Endometrial microvascular endothelial cells (primary cell): Measurements from ENCODE around the gene GMPS. TPM values are rescaled to one million over a fixed set of nuclear protein-coding genes. Genes with fewer than 3 reads are reported as not detected.
"Not testable (repeated sequence)": the region's sequence is repeated elsewhere in the genome, so short reads cannot be mapped to it uniquely, and the experiment has no call there.

Experiments used
- in situ Hi-C: cut with HindIII; loops from 2 replicates; pipeline ENCODE4 v1.10.0; 2017; ENCODE audit warnings: low sequenced_read_pairs, low pct_unique_long_range_greater_than_20kb; ENCODE audit errors: inconsistent ontology term
- total RNA-seq: library from RNA; depleted of rRNA; stranded (reverse); fragments of >200 nt; gene quantifications from one replicate; pipeline ENCODE4 v1.2.3, GENCODE V29; 2015; ENCODE audit errors: inconsistent ontology term

GMPS gene
- total RNA-seq, result 60.0 TPM

GRCh38 chr3:155870133-155870944 is at the start of gene GMPS:
GMPS (plus strand) TSS chr3:155870650; CDS start chr3:155870871, 221 bp downstream.
- in situ Hi-C loops, result no loop called here

- in situ Hi-C loops, result not testable (repeated sequence)
These were observed 41.9 kb upstream of the GMPS start for GRCh38 chr3:155828490-155829098.

DNA sequence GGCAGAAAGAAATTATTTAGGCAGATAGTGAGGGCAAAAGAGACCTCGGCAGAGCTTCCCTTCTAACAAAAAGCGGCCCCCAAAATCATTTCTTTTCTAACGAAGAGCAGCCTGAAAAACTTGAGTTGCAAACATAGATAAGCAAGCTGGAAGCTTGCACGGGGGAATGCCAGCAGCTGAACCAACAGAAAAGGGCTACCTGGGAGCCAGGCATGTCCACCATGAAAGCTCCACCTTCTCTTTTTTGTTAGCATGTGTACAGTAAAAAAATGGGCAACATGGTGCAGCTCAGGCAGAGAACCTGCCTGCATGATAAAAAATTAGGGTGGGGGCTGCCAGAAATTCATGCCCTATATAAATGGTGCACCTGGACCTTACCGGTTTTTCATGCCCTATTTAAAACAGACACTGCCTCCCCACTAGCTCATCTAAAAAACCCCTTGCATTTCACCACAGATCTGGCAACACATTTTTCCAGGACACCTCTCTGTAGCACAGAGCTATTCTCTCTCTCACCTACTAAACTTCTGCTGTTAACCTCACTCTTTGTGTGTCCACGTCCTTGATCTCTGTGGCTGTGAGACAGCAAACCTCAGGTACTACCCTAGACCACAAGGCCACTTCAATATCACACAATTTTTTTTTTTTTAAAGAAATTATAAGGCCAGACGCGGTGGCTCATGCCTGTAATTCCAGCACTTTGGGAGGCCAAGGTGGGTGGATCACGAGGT is 34.9 kb upstream of the GMPS start:
- in situ Hi-C loops, result no loop called here

DNA sequence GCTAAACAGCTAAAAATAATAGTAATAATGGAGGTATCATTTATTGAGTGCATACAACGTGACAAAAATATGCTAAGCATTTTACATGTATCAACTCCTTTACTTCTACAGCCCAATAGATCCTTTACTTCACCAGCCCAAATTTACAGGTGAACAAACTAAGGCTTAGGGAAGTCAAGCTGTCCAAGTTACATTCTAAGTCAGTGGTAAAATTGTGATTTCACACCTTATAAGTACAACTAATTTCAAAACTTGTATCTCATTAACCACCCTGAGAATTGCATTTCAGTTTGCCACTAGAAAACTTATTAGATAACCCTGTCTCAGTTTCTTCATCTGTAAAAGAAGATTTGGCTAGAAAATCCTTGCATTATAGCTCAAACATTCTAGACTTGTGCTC is 26.9 kb upstream of the GMPS start:
- in situ Hi-C loops, result no loop called here

GRCh38 chr3:155846119-155846518 is 24.3 kb upstream of the GMPS start:
- in situ Hi-C loops, result no loop called here

DNA sequence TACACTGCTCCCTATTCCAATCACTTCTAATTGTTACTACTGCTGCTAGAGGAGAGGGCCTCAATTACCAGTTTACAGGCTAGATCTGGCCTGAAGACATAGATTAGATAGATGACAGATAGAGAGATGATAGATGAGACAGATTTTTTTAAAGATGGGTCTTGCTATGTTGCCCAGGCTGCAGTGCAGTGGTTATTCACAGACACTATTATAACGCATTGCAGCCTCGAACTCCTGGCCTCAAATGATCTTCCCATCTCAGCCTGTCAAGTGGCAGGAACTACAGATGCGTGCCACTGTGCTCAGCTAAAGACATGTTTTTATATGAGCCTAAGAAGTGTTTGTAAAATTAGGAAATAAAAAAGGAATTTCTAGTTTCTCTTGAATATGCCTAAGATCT is 22.5 kb upstream of the GMPS start:
- in situ Hi-C loops, result no loop called here

DNA sequence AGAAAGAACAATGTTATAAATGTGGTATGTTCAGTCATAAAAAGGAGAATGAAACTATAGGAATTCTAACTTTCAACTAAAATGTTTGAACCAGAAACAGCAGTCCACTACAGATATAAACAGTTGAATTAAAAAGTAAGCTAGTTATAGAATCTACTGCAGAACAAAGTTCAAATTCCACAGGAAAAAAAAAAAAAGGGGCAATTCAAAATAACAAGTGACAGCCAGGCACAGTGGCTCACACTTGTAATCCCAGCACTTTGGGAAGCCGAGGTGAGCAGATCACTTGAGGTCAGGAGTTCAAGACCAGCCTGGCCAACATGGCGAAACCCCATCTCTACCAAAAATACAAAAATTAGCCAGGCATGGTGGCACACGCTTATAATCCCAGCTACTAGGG is 21.0 kb upstream of the GMPS start:
- in situ Hi-C loops, result not testable (repeated sequence)

DNA sequence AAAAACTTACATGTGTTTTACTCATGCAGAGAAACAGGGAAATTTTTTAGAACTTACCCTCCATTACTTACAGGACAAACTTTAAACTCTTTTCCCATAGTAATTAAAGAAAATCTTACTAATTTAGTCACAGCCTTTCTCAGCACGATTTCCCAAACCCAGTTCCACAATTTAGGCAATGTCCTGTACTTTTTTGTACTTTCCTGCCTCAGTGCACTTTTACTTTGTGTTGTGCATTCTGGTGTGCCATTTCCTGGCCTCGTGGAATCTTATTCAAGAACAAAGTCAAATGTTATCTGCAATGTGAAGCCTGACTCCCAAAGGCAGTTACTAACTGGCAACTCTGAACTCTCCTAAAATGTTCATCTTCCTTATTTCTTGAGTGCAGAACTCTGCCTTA is 18.1 kb upstream of the GMPS start:
- in situ Hi-C loops, result no loop called here

GRCh38 chr3:155853214-155854140 is 17.0 kb upstream of the GMPS start:
- in situ Hi-C loops, result no loop called here

- in situ Hi-C loops, result no loop called here
These were observed 16.1 kb upstream of the GMPS start, which contains the start of gene SLC33A1 for GRCh38 chr3:155854141-155854940. SLC33A1 (minus strand) TSS chr3:155854427; CDS start chr3:155853997, 430 bp downstream.

DNA sequence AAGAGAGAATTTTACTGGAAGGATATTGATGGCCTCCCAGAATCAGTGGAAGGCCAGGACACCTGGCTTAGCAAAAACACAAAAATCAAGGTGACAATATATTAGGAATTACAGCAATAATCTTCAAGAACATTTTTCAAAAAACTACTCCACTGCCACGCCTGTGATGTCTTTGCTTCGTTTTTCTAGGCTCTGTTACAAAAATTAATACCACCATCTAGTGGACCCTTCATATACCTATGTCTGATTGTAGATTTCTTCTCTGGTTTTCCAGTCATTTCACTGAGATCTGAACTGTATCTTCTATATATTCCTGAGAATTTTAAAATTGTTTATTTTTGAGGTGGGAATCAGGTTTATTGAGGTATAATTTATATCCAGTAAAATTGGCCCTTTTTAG is 10.6 kb upstream of the GMPS start:
- in situ Hi-C loops, result no loop called here

DNA sequence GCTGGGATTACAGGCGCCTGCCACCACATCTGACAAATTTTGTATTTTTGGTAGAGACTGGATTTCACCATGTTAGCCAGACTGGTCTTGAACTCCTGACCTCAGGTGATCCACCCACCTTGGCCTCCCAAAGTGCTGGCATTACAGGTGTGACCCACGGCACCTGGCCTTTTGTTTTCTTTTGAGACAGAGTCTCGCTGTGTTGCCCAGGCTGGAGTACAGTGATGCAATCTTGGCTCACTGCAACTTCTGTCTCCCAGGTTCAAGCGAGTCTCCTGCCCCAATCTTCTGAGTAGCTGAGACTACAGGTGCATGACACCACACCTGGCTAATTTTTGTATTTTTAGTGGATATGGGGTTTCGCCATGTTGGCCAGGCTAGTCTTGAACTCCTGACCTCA is 10.0 kb upstream of the GMPS start:
- in situ Hi-C loops, result not testable (repeated sequence)

DNA sequence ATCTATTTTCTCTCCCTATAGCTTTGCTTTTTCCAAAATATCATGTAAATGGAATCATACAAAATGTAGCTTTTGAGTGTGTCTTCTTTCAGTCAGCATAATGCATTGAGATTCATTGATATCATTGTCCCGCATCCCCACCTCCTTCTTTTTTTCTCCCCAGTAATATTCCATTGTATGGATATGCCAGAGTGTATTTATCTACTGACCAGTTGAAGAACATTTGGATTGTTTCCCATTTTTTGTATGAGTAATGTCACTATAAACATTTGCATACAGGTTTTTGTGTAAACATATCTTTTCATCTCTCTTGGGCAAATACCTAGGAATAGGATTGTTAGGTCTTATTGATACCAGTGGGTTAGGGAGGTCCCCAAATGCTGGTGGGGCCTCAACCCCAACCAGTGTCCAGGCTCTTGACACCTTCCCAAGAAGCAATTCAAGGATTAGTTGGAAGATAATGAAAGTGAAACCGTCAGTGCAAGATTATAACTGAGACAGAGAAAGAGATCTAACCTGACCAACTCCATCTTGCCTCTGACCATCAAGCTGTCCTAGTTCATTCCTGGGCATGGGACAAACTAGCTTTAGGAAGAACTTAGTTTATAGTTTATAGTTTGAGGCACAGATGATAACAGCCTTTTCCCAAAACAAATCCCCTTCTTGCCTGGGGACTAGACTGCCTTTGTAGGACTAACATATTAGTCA is 8.8 kb upstream of the GMPS start:
- in situ Hi-C loops, result no loop called here

- in situ Hi-C loops, result not testable (repeated sequence)
These were observed 8.0 kb upstream of the GMPS start for GRCh38 chr3:155862290-155862982.

DNA sequence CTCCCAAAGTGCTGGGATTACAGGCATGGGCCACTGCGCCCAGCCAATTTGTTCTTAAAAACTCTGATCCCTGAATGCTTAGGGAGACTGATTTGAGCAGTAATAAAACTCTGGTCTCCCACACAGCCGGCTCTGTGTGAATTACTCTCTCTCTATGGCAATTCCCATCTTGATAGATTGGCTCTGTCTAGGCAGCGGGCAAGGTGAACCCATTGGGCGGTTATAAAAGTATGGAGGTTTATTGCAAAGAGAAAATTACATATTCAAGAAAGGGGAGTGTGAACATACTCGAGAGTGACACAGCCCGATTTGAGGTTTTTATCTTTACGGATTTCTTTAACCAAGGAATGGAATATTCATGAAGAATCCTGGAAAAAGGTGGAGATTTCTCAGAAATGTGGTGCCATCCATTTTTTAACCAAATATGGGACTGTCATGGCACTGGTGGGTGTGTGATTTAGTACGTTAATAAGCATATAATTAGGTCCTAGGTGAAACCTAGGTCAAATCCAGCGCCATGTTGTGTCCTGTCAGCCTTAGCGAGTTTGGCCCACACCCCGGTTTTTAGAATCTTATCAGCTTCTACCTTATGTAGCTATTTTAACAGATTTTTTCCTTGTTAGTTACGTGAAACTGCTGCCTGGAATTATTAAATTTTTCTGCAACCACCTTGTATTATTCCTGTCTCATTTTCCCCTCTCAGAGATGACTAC is 7.2 kb upstream of the GMPS start:
- in situ Hi-C loops, result no loop called here

DNA sequence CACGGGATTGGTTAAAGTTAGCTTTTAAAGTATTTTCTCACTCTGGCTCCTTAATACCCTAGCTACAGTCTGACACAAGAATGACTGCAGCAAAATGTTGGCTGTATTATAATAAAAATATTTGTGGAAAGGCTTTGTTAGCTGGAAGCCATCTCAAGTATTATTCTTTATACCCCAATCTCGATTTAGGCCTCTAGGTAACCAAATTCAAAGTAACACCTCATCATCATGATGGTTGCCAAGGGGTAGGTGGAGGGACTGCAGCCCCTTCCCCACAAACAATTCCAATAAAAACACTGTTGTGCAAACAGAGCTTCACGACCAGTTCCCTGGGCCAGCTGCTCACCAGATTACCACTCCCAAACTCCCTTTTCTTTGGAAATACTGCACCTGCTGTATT is 759 bp upstream of the GMPS start:
- in situ Hi-C loops, result no loop called here
